MM.1S (cell line): ENCODE data around the gene WSB2.

Experiments
- EZH2 ChIP-seq: fragments of 300-600 bp; sonication (generic); optimal IDR thresholded peaks from 2 replicates; pipeline ENCODE3; 2017; ENCODE audit warnings: low read depth, mild to moderate bottlenecking, antibody characterized with exemption, low read length, mixed read lengths
- TF ChIP-seq, protein P1 (sequence below): fragments of 300-600 bp; sonication (generic); IDR thresholded peaks from 2 replicates; pipeline ENCODE4 v1.5.1; 2016; ENCODE audit warnings: antibody characterized with exemption, low read length, mixed read lengths

DNA sequence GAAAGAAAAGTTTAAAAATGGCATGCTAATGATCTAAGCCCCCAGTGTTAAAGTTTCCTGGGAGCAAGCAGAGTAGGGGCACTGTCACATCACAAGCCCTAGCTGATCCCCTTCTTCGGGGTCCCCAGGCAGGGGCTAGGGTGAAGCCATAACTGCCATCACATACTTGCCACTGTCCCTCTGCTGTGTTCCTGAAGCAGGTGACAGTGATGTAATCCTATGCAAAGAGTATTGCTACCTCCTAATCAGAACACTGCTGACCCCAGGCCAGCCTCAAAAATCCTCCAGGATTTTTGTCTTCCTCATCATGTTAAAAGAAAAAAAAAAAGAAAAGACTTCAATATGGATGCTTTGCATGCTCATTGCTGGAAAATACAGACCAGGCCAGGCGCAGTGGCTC is 45.7 kb downstream of the WSB2 start:
- no peak for TF ChIP-seq EZH2
- TF ChIP-seq, protein P1, sequence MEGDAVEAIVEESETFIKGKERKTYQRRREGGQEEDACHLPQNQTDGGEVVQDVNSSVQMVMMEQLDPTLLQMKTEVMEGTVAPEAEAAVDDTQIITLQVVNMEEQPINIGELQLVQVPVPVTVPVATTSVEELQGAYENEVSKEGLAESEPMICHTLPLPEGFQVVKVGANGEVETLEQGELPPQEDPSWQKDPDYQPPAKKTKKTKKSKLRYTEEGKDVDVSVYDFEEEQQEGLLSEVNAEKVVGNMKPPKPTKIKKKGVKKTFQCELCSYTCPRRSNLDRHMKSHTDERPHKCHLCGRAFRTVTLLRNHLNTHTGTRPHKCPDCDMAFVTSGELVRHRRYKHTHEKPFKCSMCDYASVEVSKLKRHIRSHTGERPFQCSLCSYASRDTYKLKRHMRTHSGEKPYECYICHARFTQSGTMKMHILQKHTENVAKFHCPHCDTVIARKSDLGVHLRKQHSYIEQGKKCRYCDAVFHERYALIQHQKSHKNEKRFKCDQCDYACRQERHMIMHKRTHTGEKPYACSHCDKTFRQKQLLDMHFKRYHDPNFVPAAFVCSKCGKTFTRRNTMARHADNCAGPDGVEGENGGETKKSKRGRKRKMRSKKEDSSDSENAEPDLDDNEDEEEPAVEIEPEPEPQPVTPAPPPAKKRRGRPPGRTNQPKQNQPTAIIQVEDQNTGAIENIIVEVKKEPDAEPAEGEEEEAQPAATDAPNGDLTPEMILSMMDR: no peak
